GM19328 (cell line): Measurements from ENCODE around the gene RBBP6.
"Not testable (repeated sequence)": the region's sequence is repeated elsewhere in the genome, so short reads cannot be mapped to it uniquely, and the experiment has no call there.

Source experiments
- ATAC-seq: cut with Tn5 transposase; IDR thresholded peaks from one replicate; pipeline ENCODE4 v1.9.1; 2021; ENCODE audit warnings: mild to moderate bottlenecking, moderate library complexity; ENCODE audit not compliant: unreplicated experiment

Gene RBBP6

DNA sequence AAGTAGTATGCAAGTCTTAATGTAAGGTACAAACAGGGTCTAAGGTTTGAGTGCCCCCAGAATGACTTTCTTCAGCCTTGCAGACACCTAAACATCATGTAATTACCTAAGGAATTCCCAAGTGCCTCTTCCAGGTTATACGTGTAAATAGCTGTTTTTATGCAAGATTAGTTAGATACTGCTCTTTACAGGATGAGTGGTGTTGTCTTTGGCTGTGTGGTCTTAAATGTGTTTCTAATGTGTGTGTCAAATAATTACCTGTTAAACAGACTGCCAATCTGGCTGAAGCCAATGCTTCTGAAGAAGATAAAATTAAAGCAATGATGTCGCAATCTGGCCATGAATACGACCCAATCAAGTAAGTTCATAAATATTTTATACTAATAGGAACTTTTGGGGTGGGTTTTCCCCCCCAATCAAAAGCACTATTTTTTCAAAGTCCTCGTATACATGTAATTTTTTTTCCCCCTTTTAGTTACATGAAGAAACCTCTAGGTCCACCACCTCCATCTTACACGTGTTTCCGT, 16.0 kb downstream of the RBBP6 start:
- ATAC-seq, result no peak

DNA sequence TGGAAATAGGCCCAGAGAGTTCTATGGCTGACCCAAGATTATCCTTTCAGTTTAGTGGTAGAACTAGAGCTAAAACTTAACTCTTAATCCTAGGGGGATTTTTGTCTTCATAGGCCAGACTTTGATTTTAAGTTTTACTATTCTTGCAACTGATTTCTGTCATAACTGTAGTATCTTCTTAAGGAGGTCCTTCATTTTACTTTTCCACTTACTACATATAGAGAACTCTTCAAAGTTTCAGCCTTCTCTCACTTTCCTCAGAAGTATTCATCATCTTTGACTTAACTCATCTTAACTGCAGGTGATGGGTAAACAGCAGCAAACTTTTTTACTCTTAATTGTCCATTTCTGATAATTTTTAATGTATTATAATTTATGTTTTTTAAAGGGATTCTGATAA, 23.4 kb downstream of the RBBP6 start:
- no peak for ATAC-seq

DNA sequence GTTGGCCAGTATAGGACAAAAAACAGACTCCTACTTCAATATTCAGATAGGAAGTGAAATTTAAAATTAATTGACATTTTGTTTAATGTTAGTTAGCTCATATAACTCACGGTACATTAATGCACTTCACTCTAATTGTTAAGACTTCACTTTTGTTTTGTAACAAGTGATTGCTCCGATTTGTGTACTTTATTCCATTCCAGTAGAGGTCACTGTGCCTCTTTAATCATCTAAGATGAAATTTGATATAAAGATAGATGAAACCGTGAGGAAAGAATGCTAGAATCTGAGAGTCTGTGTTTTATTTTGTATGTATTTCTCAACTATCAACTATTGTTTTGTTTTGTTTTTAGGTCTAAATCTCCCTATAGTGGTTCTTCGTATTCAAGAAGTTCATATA, 29.0 kb downstream of the RBBP6 start:
- ATAC-seq, result no peak

DNA sequence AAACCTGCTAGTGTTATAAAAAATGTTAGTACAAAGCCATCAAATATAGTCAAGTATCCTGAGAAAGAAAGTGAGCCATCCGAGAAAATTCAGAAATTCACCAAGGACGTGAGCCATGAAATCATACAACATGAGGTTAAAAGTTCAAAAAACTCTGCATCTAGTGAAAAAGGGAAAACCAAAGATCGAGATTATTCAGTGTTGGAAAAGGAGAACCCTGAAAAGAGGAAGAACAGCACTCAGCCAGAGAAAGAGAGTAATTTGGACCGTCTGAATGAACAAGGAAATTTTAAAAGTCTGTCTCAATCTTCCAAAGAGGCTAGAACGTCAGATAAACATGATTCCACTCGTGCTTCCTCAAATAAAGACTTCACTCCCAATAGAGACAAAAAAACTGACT, 31.7 kb downstream of the RBBP6 start:
- ATAC-seq, result no peak

DNA sequence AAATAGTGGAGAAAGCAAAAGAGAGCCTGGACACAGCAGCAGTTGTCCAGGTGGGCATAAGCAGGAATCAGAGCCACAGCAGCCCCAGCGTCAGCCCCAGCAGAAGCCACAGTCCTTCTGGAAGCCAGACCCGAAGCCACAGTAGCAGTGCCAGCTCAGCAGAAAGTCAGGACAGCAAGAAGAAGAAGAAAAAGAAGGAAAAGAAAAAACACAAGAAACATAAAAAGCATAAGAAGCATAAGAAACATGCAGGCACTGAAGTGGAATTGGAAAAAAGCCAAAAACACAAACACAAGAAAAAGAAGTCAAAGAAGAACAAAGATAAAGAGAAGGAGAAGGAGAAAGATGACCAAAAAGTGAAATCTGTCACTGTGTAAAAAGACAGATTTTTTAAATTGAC, 32.7 kb downstream of the RBBP6 start:
- no peak for ATAC-seq

DNA sequence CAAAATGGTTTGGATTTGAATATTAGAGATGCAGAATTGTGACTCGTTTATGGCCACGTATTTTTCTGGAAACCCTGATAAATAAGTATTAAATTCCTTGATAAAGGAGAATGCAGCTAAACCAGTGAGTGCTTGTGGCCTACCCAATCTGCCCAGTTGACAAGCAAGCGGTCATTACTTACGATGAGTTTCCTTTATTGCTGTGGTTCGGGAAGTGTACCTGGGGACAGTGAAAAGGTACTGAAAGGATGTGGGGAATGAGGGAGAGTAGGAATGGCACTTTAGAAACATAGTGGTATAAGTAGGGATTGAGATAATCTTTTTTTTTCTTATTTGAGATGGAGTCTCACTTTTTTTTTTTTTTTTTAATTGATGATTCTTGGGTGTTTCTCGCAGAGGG, 33.8 kb downstream of the RBBP6 start:
- no peak for ATAC-seq

DNA sequence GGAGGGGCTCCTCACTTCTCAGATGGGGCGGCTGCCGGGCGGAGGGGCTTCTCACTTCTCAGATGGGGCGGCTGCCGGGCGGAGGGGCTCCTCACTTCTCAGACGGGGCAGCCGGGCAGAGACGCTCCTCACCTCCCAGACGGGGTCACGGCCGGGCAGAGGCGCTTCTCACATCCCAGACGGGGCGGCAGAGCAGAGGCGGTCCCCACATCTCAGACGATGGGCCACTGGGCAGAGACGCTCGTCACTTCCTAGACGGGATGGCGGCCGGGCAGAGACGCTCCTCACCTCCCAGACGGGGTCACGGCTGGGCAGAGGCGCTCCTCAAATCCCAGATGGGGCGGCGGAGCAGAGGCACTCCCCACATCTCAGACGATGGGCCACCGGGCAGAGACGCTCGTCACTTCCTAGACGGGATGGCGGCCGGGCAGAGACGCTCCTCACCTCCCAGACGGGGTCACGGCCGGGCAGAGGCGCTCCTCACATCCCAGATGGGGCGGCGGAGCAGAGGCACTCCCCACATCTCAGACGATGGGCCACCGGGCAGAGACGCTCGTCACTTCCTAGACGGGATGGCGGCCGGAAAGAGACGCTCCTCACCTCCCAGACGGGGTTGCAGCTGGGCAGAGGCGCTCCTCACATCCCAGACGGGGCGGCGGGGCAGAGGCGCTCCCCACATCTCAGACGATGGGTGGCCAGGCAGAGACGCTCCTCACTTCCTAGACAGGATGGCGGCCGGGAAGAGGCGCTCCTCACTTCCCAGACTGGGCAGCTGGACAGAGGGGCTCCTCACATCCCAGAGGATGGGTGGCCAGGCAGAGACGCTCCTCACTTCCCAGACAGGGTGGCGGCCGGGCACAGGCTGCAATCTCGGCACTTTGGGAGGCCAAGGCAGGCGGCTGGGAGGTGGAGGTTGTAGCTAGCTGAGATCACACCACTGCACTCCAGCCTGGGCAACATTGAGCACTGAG, 35.4 kb downstream of the RBBP6 start:
- not testable (repeated sequence) for ATAC-seq

DNA sequence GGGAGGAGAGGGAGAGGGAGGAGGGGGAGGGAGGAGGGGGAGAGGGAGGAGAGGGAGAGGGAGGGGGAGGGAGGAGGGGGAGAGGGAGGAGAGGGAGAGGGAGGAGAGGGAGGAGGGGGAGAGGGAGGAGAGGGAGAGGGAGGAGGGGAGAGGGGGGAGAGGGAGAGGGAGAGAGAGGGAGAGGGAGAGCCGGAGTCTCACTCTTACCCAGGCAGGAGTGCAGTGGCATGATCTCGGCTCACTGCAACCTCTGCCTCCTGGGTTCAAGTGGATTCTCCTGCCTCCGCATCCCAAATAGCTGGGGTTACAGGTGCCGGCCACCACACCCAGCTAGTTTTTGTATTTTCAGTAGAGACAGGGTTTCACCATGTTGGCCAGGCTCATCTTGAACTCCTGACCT, 36.4 kb downstream of the RBBP6 start:
- ATAC-seq, result not testable (repeated sequence)

DNA sequence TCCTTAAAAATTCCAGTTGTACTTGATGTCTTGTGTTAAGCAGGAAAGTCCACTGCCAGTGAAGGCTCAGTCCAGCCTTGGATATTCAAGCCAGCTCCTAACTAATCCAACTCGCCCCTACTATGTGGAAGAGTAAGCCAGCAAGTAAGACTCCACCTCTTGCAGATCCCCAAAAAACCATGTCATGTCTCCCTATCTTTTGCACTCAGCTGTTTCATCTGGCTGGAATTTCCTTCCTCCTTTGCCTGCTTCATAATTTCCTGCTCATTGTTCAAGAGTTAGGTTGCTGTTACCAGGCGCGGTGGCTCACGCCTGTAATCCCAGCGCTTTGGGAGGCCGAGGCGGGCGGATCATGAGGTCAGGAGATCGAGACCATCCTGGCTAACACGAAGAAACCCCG, 37.8 kb downstream of the RBBP6 start:
- no peak for ATAC-seq

DNA sequence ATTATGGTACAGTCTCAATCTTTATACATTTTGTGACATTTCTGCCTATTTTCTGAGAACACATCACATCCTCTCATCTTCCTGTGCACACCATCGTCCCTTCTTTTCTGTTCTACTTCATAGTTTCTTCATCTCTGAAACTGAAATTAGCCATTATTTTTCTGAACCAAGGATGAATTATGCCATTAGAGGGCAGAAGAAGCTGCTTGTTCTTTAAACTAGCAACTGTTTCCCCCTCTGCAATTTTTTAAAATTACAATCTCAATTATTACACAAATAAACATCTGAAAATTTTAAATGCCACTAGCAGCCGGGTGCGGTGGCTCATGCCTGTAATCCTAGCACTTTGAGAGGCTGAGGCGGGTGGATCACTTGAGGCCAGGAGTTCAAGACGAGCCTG, 41.3 kb downstream of the RBBP6 start:
- ATAC-seq, result no peak

DNA sequence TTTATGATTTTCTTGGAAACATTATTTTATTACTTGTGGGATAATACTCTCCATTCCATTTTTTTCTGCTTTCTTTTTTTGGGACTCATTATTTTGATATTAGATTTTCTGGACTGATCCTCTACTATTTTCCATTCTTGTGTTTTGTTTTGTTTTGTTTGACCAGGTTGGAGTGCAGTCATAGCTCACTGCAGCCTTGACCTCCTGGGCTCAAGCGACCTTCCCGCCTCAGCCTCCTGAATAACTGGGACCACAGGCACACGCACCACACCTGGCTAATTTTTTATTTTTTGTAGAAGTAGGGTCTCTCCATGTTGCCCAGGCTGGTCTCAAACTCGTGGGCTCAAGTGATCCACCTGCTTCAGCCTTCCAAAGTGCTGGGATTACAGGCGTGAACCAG, 44.1 kb downstream of the RBBP6 start:
- ATAC-seq, result no peak

DNA sequence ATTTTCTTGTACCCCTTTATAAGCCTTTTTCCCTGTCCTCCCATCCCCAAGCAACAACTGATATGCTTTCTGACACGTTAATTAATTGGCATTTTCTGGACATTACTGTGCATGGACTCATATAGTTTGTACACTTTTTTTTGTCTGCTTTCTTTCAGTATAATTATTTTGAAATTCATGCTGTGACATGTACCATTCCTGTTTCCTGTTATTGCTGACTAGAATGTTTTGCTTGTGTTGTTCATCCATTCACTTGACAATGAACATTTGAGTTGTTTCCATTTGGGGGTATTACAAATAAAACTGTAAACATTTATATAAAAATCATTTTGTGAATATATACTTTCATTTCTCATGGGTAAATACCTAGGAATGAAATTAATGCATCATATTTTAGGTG, 50.6 kb downstream of the RBBP6 start:
- ATAC-seq, result no peak

DNA sequence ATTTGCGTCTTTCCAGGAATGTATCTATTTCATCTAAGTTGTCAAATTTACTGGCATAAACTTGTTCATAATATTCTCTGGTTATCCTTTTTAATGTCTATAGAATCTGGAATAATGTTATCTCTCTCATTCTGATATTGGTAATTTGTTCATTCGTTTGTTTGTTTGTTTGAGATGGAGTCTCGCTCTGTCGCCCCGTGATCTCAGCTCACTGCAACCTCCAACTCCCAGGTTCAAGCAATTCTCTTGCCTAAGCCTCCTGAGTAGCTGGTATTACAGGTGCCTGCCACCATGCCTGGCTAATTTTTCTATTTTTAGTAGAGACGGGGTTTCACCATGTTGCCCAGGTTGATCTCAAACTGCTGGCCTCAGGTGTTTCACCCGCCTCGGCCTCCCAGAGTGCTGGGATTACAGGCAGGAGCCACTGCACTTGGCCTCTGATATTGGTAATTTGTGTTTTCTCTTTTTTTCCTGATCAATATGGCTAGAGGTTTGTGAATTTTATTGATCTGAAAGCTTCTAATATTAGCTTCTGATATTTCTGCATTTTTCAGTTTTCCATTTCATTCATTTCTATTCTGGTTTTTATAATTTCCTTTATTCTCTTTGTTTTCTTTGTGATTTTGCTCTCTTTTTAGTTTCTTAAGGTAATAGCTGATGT, 59.5 kb downstream of the RBBP6 start:
- no peak for ATAC-seq

DNA sequence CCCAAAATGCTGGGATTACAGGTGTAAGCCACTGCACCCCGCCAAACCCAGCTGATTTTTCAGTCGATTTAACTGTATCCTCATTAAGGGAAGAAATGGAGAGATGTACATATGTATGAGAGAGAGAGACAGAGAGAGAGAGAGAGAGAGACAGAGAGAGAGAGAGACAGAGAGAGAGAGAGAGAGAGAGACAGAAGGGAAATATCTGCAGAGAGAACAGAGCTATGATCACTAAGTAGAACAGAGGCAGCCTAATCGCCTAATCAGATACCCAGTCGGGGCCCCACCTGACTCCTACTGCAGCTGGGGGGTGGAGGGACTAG, 70.0 kb downstream of the RBBP6 start:
- ATAC-seq, result no peak

DNA sequence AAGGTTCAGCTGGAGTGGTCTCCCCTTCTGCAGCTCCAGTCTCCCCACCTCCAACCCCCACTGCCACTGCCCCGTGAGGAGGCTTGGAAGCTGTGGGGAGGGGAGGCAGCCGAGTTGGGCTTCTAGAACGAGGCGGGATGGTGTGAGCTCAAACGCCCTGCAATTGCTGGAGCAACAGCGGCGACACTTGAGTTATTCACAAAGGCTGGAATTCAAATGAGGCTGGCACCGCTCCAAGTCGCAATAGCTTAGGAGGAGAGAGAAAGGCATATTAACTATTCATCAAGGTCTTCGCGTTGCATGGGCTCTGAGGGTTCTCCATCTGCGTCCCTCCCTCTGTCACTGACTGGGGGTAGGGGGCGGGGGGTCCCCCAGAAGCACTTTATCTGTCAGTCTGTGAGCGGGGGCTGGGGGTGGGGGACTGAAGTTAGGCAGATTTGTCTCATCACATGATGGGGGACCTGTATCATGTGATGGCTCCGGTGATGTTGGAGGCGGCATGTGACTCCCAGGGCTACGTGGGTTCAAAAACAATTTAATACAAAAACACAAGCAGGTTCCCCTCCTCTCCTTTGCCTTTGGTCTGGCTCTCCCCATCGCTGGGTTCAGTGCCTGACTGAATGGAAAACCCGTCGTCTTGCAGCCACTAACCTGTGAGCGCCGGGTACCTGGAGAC, 70.5 kb downstream of the RBBP6 start:
- ATAC-seq, result no peak

DNA sequence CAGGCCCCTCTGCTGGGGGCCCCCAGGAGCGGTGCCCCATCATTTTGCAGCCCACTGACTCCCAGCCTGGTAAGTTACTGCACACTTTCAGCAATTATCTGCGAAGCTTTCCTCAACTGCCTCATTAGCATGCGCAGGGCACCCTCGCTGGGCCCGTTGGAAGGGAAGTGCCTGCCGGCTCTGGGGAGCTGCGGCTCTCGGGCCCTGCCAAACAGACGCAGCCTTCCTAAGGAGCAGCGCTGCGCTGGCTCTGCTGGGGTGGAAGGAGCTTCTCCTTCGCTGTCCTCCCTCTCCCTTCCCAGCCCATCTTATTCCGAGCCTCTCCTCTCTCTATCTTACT, 71.0 kb downstream of the RBBP6 start:
- ATAC-seq, result no peak

DNA sequence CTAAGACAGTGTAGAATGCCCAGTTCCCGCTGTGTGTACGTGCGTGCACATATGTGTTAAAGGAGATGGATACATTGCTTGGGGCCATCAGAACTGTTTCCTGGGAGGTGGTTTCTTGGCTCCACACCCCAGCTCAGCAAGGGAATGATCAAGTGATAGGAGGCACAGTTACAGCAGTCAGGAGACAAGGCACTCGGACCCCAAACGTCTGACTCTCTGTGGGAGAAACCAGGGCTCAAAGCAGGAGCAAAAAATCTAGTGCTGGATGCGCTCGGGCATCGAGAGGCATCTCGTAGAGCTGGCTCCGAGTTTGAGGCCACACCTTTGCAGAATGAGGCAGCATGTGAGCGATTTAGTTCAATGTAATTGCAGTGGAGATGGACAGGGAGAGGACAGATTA, 71.9 kb downstream of the RBBP6 start:
- ATAC-seq, result no peak

DNA sequence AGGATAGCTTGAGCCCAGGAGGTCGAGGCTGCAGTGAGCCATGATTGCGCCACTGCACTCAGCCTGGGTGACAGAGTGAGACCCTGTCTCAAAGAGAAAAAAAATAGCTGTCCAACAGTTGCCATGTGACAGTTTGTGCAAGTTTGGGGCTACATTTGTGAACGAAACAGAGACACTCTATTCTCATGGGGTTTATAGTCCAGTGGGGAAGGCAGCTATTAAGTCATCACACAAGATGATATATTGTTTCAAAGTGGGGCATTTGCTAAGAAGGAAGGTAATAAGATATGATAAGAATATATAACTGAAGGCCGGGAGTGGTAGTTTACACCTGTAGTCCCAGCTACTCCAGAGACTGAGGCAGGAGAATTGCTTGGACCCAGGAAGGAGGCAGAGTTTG, 73.3 kb downstream of the RBBP6 start:
- no peak for ATAC-seq

DNA sequence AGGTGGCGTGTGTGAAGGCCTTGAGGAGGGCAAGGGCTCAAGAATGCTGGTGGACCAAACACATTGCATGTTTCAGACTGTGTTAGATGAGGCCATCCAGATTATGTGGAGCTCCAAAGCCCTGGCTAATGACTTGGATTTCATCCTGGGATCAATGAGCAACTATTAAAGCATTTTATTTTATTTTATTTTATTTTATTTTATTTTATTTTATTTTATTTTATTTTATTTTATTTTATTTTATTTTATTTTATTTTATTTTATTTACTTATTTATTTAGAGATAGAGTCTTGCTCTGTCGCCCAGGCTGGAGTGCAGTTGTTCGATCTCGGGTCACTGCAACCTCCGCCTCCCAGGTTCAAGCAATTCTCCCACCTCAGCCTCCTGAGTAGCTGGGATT, 73.9 kb downstream of the RBBP6 start:
- not testable (repeated sequence) for ATAC-seq

DNA sequence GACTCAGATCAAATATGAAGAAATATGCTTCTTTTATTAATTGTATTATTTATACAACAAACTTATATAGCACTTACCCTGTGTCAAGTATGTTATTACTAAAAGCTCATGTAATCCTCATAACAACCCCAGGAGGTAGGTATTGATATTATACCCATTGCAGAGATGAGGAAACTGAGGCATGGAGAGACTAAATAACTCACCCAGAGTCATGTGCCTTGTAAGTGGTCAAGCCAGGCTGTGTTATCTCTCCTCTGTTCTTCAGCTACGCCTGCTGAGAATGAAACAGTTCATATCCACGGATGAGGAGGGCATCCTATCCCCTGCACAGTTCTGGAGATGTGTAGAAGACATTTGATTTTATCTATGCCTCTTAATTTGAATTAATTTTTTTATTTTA, 78.1 kb downstream of the RBBP6 start:
- ATAC-seq, result no peak
